HS-27A (cell line): ENCODE results near the gene CFAP97D1.

Experiments used
- DNase-seq: peaks from one replicate; pipeline ENCODE4 v3.0.0-alpha.2; 2012; ENCODE audit warnings: low read depth, missing footprints

CFAP97D1 gene

GRCh38 chr17:43829738-43830137 lies 49.5 kb downstream of the CFAP97D1 start:
- no peak for DNase-seq

GRCh38 chr17:43830510-43831140 lies 50.4 kb downstream of the CFAP97D1 start:
- DNase-seq, result no peak

GRCh38 chr17:43831633-43832032 lies 51.4 kb downstream of the CFAP97D1 start:
- no peak for DNase-seq

- DNase-seq, result peak; percentile 9
Measured at GRCh38 chr17:43832168-43832975, 52.1 kb downstream of the CFAP97D1 start.

GRCh38 chr17:43832976-43833829 lies 53.0 kb downstream of the CFAP97D1 start, which contains the start of gene MPP3:
MPP3 (minus strand) TSS chr17:43833146; CDS start chr17:43831906, 1,240 bp downstream.
- no peak for DNase-seq

- DNase-seq, result no peak
Measured at GRCh38 chr17:43834106-43834505, 53.9 kb downstream of the CFAP97D1 start.
